B cell (primary cell): ENCODE data around the gene CRYBG3. TPM values are rescaled to one million over a fixed set of nuclear protein-coding genes. Genes with fewer than 3 reads are reported as not detected.

Source experiments
- ATAC-seq: fragments of 200-7000 bp; cut with Tn5 transposase; one replicate; pipeline ENCODE4 v1.10.0; 2021; ENCODE audit warnings: low read depth, mild to moderate bottlenecking, moderate number of reproducible peaks, moderate library complexity
- CTCF ChIA-PET: fragments of 350-600 bp; sonication (Branson Sonifier 250); formaldehyde crosslinking; loops from one replicate; lab custom pipeline; 2021; ENCODE audit warnings: antibody characterized with exemption, inconsistent platforms; lab: Charles Lee
- POLR2A ChIA-PET: fragments of 350-600 bp; sonication (Branson Sonifier 250); formaldehyde crosslinking; loops from one replicate; lab custom pipeline; 2021; ENCODE audit warnings: antibody characterized with exemption; lab: Charles Lee
- DNase-seq: peaks from one replicate; pipeline ENCODE4 v3.0.0; 2013
- H2AFZ ChIP-seq: 2 replicates; pipeline ENCODE4 v1.6.1; 2012; ENCODE audit warnings: mild to moderate bottlenecking, low read depth, low read length; ENCODE audit not compliant: insufficient read depth, poor library complexity, severe bottlenecking
- H3K27ac ChIP-seq, 2 donors: 1 replicate in 1 of 2; 2 replicates in 1 of 2; pipeline ENCODE4 v1.5.1; 2012 to 2013; ENCODE audit warnings: low read length in 2 of 2, mild to moderate bottlenecking in 2 of 2, moderate library complexity in 1 of 2
- H3K27me3 ChIP-seq, 4 experiments: fragments of 200-600 bp in 1 of 4; sonication (generic) in 1 of 4; replicated peaks in 1 of 4; 1 replicate in 2 of 4; 2 replicates in 2 of 4; pipeline versions ENCODE4 v1.6.1 to v1.7.0; 2013 to 2016; ENCODE audit warnings: low read length in 3 of 4, mild to moderate bottlenecking in 2 of 4, mixed read lengths in 1 of 4, moderate library complexity in 1 of 4; ENCODE audit not compliant: insufficient read depth in 4 of 4, control insufficient read depth in 3 of 4; ENCODE audit errors: control extremely low read depth in 1 of 4
- H3K36me3 ChIP-seq, 2 experiments: replicated peaks in 1 of 2; 1 replicate in 1 of 2; 2 replicates in 1 of 2; pipeline versions ENCODE4 v1.6.1 to v1.7.1; 2013; ENCODE audit warnings: low read length in 1 of 2; ENCODE audit not compliant: insufficient read depth in 2 of 2, control insufficient read depth in 1 of 2; ENCODE audit errors: control extremely low read depth in 1 of 2, extremely low read depth in 1 of 2
- H3K4me1 ChIP-seq, 2 donors: fragments of 200-600 bp in 1 of 2; sonication (generic) in 1 of 2; 1 replicate in 1 of 2; 2 replicates in 1 of 2; pipeline versions ENCODE4 v1.5.1 to v1.6.1; 2013 to 2017; ENCODE audit warnings: low read length in 2 of 2; ENCODE audit not compliant: control insufficient read depth in 2 of 2, insufficient read depth in 2 of 2
- H3K4me2 ChIP-seq: replicated peaks from 2 replicates; pipeline ENCODE3; 2012; ENCODE audit warnings: mild to moderate bottlenecking, low read depth, low read length; ENCODE audit not compliant: poor library complexity, severe bottlenecking
- H3K4me3 ChIP-seq, 5 experiments: fragments of 200-600 bp in 1 of 5; sonication (generic) in 1 of 5; 1 replicate in 3 of 5; 2 replicates in 2 of 5; pipeline versions ENCODE4 v1.5.1 to v1.7.0; 2011 to 2016; ENCODE audit warnings: low read length in 4 of 5, mild to moderate bottlenecking in 4 of 5, low read depth in 2 of 5, control low read depth in 1 of 5, moderate library complexity in 1 of 5; ENCODE audit not compliant: insufficient read depth in 1 of 5; ENCODE audit errors: control extremely low read depth in 1 of 5, extremely low read depth in 1 of 5
- H3K79me2 ChIP-seq: fragments of 200-600 bp; sonication (generic); one replicate; pipeline ENCODE4 v1.6.0; 2016; ENCODE audit warnings: low read length; ENCODE audit not compliant: control insufficient read depth, insufficient read depth
- H3K9ac ChIP-seq: fragments of 200-600 bp; sonication (generic); 2 replicates; pipeline ENCODE4 v1.6.1; 2017; ENCODE audit warnings: mild to moderate bottlenecking, low read length, moderate library complexity
- H3K9me3 ChIP-seq, 3 donors: one replicate each; pipeline versions ENCODE4 v1.6.1 to v1.7.1; 2013; ENCODE audit warnings: low read length in 2 of 3; ENCODE audit not compliant: control insufficient read depth in 2 of 3, insufficient read depth in 1 of 3; ENCODE audit errors: control extremely low read depth in 1 of 3
- H4K20me1 ChIP-seq: 2 replicates; pipeline ENCODE4 v1.6.0; 2012; ENCODE audit warnings: mild to moderate bottlenecking, low read length; ENCODE audit not compliant: insufficient read depth, control insufficient read depth, poor library complexity, severe bottlenecking
- H3K27ac Mint-ChIP-seq: one replicate; pipeline ENCODE4 v1.8.0; 2021; ENCODE audit warnings: mixed read lengths
- H3K27me3 Mint-ChIP-seq: one replicate; pipeline ENCODE4 v1.8.0; 2021; ENCODE audit warnings: mixed read lengths
- H3K4me1 Mint-ChIP-seq: one replicate; pipeline ENCODE4 v1.8.0; 2021; ENCODE audit warnings: mixed read lengths
- H3K4me3 Mint-ChIP-seq: one replicate; pipeline ENCODE4 v1.8.0; 2021; ENCODE audit warnings: mixed read lengths
- H3K9me3 Mint-ChIP-seq: one replicate; pipeline ENCODE4 v1.8.0; 2022; ENCODE audit warnings: mixed read lengths; ENCODE audit not compliant: insufficient read depth
- EZH2 ChIP-seq: IDR thresholded peaks from 2 replicates; pipeline ENCODE4 v1.6.1; 2012; ENCODE audit warnings: borderline replicate concordance, low read depth, mild to moderate bottlenecking, moderate library complexity, low read length; ENCODE audit not compliant: insufficient read depth, poor library complexity, severe bottlenecking
- WGBS: methylation state at CpG from one replicate; pipeline ENCODE4 v1.1.5; 2013; ENCODE audit warnings: missing lambda C conversion rate; ENCODE audit not compliant: insufficient coverage; 5-methylcytosine and 5-hydroxymethylcytosine counted together
- intact Hi-C: fragments of 100-400 bp; cut with micrococcal nuclease; formaldehyde crosslinking; loops from one replicate; pipeline ENCODE4 v1.10.0; 2022
- polyA plus RNA-seq: library from polyadenylated mRNA; depleted of rRNA; stranded (reverse); fragments of >200 nt; gene quantifications from 2 replicates; pipeline ENCODE4 v1.2.3, GENCODE V29; 2012
- total RNA-seq, 2 donors: library from RNA; stranded (reverse); fragments of 120-200 nt in 1 of 2; gene quantifications; 1 replicate in 1 of 2; 2 replicates in 1 of 2; pipeline versions ENCODE4 v1.2.3 to v1.2.4, GENCODE V29; 2013 to 2022
- TF ChIP-seq, protein P1 (sequence below): fragments of 200-600 bp; IDR thresholded peaks from one replicate; pipeline ENCODE4 v1.8.0; 2022; ENCODE audit warnings: antibody characterized with exemption, mild to moderate bottlenecking

Gene CRYBG3
- total and polyA plus RNA-seq, 2 donors (not counting 1 experiment from before 2014, with no cell fraction given) = 2.2 to 3.0 TPM

DNA sequence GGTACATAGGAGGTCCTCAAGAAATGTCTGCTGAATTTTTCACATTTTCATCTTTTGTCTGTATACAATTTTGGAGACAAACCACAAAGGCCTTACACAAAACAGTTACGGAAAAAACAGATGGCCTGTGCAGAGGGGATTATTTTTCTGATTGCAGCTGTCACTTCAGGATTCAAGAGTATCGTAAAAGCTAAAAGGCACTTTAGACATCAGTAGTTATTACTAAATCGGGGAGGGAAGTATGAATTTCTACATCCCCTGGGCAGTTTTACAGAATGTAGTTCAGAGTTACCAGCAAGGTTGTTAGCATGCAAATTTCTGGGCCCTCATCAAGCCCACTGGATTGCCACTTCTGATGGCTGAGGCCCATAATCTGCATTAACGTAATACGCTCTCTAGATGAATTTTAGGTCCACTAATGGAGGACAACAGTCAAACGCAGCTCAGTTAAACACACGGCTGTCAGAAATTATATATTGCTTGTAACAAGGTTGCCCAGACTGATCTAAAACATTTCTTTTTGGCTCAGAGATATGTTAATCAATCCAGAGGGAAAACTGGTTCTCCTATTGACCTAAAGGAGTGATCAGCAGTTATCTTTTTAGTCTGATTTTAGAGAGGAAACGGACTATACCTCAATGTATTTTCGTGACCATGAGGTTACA is 149.3 kb downstream of the CRYBG3 start:
- Histone ChIP-seq H3K4me1 (peaks cover 15 to 16% of the 10 kb centered on the region in 2 donors), H3K9ac (peak overlapping the region; percentile 66), H3K79me2 (peaks cover 16% of the 10 kb centered on the region), H3K9me3 (no peaks in the 10 kb centered on the region), H2AFZ (peak overlapping the region; percentile 77), H4K20me1 (no peaks in the 10 kb centered on the region), H3K4me2 (peak overlapping the region; percentile 71), H3K27me3 (no peaks in the 10 kb centered on the region), H3K36me3 (peaks cover 0 to 11% of the 10 kb centered on the region in 2 experiments), H3K4me3 (peak overlapping the region; percentile 13 to 73 (median 64)), H3K27ac (peak overlapping the region; percentile 27 to 77)
- TF ChIP-seq EZH2 = no peak
- TF ChIP-seq, protein P1, sequence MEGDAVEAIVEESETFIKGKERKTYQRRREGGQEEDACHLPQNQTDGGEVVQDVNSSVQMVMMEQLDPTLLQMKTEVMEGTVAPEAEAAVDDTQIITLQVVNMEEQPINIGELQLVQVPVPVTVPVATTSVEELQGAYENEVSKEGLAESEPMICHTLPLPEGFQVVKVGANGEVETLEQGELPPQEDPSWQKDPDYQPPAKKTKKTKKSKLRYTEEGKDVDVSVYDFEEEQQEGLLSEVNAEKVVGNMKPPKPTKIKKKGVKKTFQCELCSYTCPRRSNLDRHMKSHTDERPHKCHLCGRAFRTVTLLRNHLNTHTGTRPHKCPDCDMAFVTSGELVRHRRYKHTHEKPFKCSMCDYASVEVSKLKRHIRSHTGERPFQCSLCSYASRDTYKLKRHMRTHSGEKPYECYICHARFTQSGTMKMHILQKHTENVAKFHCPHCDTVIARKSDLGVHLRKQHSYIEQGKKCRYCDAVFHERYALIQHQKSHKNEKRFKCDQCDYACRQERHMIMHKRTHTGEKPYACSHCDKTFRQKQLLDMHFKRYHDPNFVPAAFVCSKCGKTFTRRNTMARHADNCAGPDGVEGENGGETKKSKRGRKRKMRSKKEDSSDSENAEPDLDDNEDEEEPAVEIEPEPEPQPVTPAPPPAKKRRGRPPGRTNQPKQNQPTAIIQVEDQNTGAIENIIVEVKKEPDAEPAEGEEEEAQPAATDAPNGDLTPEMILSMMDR = no peak
- 77% methylated on average over 4 of the region's 9 CpGs for WGBS
- ChIA-PET POLR2A (no interaction called here), CTCF (interaction anchor here (1.1 kb wide), 1 partner anchor 16 kb away, joined by 4 read pairs; no protein-coding TSS in a partner anchor)
- H3K4me3 Mint-ChIP-seq = peak overlapping the region; percentile 98
- DNase-seq = no peak
- H3K27ac Mint-ChIP-seq = peak overlapping the region; percentile 96
- no peak for ATAC-seq
- no peaks in the 10 kb centered on the region for H3K9me3 Mint-ChIP-seq
- H3K27me3 Mint-ChIP-seq = no peaks in the 10 kb centered on the region
- intact Hi-C loops = loop anchor here (1.0 to 10.0 kb wide), 3 partner anchors 149 to 624 kb away; partner anchors contain the start of genes ARL6, CPOX and CRYBG3
- peaks cover 38% of the 10 kb centered on the region for H3K4me1 Mint-ChIP-seq
